ENCODE data around the gene ZNF438. TPM values are rescaled to one million over a fixed set of nuclear protein-coding genes. Genes with fewer than 3 reads are reported as not detected.

The ZNF438 gene
- total RNA-seq, 1 experiment from 2014 or later = 0.83 TPM

DNA sequence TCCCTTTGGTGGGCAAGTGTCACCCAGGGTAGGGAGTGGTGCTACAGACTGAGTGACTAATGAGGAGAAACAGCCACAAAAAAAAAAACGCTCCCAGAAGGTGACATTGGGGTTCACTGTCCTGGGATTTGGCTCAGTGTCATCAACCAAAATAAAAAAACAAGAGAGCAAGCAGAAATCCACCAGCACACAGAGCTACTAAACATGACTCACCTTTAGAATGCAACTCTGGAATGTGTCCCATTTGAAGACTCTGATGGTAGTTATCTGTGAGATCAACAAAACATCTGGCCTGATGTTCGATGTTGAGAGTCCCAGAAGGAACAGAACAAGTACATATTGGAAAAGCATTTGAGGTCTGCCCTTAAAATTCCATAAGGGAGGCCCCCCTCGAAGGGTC is 201.8 kb downstream of the ZNF438 start:
- H4K8ac ChIP-seq (replicated peaks; ENCODE audit: insufficient read length, low read depth, low read length) = no peak overlapping the region

More for the DNA sequence above, 201.8 kb downstream of the ZNF438 start:
- H3K9ac ChIP-seq (ENCODE audit: extremely low read depth, insufficient read length, low read length) = no peak overlapping the region
- H4K20me1 ChIP-seq (ENCODE audit: control insufficient read depth, insufficient read depth, insufficient read length) = no peaks in the 10 kb centered on the region
- H3K9me3 ChIP-seq (ENCODE audit: control insufficient read depth, low read depth, low read length) = no peaks in the 10 kb centered on the region
- Mint-ChIP-seq H3K4me1 (peaks cover 35 to 36% of the 10 kb centered on the region in 2 experiments), H3K9me3 (no peaks in the 10 kb centered on the region; a peak in 1 of 5 replicates), H3K36me3 (ENCODE audit: insufficient read depth in 1 of 3, low read depth in 3 of 3) (no peaks in the 10 kb centered on the region), H3K27me3 (ENCODE audit: low read depth) (peaks cover 47% of the 10 kb centered on the region), H3K4me3 (no peak overlapping the region), H3K27ac (no peak overlapping the region)
- DNase-seq = no peak
- H2AK5ac ChIP-seq (ENCODE audit: insufficient read length, low read length) = no peak overlapping the region
- H3K79me2 ChIP-seq (ENCODE audit: insufficient read depth, low read length) = no peaks in the 10 kb centered on the region
- H2BK20ac ChIP-seq (ENCODE audit: low read depth, low read length, poor library complexity, severe bottlenecking) = no peak overlapping the region
- no peaks in the 10 kb centered on the region for H3K23me2 ChIP-seq (ENCODE audit: insufficient read length, low read depth, low read length, poor library complexity, severe bottlenecking)
- TF ChIP-seq, protein P1, sequence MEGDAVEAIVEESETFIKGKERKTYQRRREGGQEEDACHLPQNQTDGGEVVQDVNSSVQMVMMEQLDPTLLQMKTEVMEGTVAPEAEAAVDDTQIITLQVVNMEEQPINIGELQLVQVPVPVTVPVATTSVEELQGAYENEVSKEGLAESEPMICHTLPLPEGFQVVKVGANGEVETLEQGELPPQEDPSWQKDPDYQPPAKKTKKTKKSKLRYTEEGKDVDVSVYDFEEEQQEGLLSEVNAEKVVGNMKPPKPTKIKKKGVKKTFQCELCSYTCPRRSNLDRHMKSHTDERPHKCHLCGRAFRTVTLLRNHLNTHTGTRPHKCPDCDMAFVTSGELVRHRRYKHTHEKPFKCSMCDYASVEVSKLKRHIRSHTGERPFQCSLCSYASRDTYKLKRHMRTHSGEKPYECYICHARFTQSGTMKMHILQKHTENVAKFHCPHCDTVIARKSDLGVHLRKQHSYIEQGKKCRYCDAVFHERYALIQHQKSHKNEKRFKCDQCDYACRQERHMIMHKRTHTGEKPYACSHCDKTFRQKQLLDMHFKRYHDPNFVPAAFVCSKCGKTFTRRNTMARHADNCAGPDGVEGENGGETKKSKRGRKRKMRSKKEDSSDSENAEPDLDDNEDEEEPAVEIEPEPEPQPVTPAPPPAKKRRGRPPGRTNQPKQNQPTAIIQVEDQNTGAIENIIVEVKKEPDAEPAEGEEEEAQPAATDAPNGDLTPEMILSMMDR (conservative IDR thresholded peaks at IDR 0.05) = no peak
- H2BK5ac ChIP-seq (ENCODE audit: insufficient read length, low read length) = no peak overlapping the region
- no peak overlapping the region for H3K56ac ChIP-seq (ENCODE audit: insufficient read length, low read depth, low read length)
- no peak overlapping the region for H3K18ac ChIP-seq (ENCODE audit: insufficient read length, low read depth, low read length)
- H3K23ac ChIP-seq (ENCODE audit: insufficient read length, low read depth, low read length) = no peak overlapping the region
- H3K4me1 ChIP-seq (ENCODE audit: insufficient read depth, low read length) = peaks cover 2% of the 10 kb centered on the region; the same call in 1 of the 2 replicates
- H3K79me1 ChIP-seq (ENCODE audit: insufficient read depth, low read depth, low read length, poor library complexity, severe bottlenecking) = no peaks in the 10 kb centered on the region
- H4K91ac ChIP-seq (ENCODE audit: insufficient read length, low read depth, low read length) = no peak overlapping the region
- H3K27ac ChIP-seq (ENCODE audit: insufficient read length, low read depth, low read length) = no peak overlapping the region
- H4K5ac ChIP-seq (ENCODE audit: insufficient read length, low read depth, low read length) = no peak overlapping the region
- no peak overlapping the region for H3K4ac ChIP-seq (ENCODE audit: low read depth, low read length)
- no peak overlapping the region for H3K4me2 ChIP-seq (ENCODE audit: insufficient read depth, insufficient read length, low read length)
- peaks cover 2% of the 10 kb centered on the region; the same call in 1 of the 2 replicates for H3K27me3 ChIP-seq (ENCODE audit: insufficient read depth, low read length)
- no CpG with 5 or more reads among the region's 3 CpGs for WGBS (ENCODE audit: extremely low coverage, insufficient read length, low lambda C conversion rate)
- H2BK12ac ChIP-seq (ENCODE audit: insufficient read length, low read depth, low read length) = no peak overlapping the region
- H2BK15ac ChIP-seq (ENCODE audit: low read depth, low read length) = no peak overlapping the region
- no peak overlapping the region for H3K14ac ChIP-seq (ENCODE audit: insufficient read depth, low read length)
- no peak overlapping the region for H2BK120ac ChIP-seq (ENCODE audit: low read depth, low read length, poor library complexity, severe bottlenecking)
- H3T11ph ChIP-seq (ENCODE audit: low read length) = no peak overlapping the region
- no peak overlapping the region for H2AFZ ChIP-seq (ENCODE audit: low read length)
